HG03457 (cell line): ENCODE results near the gene PAK6.

ENCODE experiments used
- ATAC-seq: cut with Tn5 transposase; IDR thresholded peaks from one replicate; pipeline ENCODE4 v1.9.1; 2021; ENCODE audit warnings: moderate number of reproducible peaks; ENCODE audit not compliant: unreplicated experiment

PAK6 gene

DNA sequence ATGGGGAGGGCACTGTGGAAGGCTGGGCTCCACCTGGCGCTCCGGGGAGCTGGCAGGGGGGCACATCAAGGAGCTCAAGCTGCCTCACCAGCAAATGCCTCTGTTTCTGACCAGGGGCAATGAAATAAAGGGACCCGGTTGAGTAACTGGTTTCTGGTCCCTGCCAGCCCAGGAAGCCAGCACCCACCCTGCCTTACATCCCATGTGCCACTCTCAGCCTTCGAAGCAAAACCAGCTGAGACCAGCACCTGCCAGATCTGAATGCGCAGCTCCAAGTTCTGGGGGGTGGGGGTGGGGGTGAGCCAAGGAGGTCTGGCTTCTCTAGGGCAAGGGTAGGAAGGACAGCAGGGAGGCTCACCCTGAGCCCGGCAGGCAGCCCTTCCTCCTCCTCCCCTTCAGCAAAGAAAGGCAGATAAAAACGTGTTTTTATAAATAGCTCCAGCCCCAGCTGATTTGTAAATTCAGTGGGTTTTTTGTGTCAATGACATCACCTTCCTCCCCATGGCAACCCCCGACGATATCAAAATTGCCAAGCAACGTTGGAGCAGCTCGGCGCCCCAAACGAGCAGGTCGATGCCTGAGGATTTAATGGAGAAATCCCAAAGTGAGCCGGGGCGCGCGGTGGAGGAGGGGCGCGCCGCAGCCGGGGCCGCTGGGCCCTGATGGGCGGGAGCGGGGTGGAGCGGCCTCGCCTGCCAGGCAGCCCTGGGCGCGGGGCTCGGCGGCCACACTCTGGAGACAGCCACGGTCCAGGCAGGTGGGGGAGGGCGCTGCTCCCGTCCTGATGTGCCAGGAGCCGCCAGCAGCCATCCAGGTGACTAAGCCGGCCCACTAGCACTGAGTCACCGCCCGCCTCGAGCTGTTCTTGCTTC is at the start of gene PAK6:
Gene PAK6 (plus strand): TSS at position 532 of the 872 bp plus-strand sequence. CDS start 25,723 bp downstream, outside the sequence.
- no peak for ATAC-seq

DNA sequence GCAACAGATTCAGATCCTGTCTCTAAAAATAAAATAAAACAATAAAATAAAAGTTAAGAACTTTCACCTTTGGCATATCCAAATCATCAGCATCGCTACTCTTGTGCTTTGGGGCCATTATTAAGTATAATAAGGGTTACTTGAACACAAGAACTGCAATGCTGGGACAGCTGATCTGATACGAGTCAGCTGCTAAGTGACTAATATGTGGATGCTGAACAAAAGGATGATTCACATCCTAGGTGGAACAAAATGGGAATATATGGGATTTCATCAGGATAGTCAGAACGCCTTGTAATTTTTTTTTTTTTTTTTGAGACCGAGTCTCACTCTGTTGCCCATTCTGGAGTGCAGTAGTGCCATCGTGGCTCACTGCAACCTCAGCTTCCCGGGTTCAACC is 48.3 kb upstream of the PAK6 start:
- ATAC-seq: no peak

DNA sequence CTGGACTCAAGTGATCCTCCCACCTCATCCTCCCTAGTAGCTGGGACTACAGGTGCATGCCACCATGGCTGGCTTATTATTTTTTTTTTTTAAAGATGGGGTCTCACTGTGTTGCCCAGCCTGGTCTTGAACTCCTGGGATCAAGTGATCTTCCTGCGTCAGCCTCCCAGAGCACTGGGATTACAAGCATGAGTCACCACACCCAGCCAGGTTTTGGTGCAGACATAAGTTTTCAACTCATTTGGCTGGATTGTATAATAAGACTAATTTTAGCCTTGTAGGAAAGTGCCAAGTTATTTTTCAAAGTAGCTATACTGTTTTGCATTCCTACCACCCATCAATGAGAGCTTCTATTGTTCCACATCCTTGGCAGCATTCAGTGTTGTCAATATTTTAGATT is 45.9 kb upstream of the PAK6 start:
- ATAC-seq: no peak

DNA sequence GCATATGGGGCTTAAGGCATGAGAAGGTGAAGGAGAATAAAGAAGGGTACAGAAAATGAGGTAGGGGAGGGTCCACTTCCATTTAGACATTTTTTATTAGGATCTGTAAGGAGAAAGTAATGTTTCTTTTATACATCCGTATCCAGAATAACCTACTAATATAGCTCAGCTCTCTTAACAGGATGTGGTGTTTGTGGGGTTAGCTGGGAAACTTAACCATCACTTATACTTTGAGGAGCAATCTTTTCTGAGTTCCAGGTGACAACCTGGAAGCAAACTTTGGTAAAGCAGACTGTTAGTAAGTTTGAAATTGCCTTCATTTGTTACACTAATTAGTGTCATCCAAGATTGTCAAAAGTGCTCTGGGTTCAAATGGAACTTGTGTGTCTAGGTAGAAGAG is 41.4 kb upstream of the PAK6 start:
- no peak for ATAC-seq

DNA sequence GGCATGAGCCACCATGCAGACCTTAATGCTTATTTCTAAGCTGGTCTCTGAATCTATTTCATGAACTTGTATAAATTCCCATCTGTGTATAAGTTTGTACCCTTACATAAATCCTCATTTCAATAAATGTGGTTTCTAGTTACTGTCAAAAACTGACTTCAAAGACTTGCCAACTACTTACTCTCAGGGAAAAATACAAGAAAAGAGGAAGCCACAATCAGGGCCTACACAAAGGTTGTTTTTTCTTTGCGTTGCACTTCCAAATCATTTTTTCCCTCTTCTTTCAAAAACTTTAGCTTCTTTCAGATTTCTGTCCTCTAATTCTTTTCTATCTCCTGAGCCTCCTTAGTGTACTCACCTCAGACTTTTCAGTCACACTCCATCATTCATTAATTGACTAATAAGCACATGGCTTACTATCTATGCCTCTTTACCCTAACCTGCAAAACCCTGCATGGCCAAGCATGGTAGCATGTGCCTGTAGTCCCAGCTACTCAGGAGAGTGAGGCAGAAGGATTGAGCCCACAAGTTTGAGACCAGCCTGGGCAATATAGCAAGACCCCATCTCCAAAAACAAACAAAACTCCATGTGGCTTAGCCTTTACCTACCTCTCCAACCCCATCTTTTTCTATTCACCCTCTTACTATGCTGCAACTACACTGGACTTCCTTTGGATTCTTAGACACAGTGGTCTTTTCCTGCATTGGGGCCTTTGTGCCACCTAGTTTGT is 40.3 kb upstream of the PAK6 start:
- no peak for ATAC-seq

DNA sequence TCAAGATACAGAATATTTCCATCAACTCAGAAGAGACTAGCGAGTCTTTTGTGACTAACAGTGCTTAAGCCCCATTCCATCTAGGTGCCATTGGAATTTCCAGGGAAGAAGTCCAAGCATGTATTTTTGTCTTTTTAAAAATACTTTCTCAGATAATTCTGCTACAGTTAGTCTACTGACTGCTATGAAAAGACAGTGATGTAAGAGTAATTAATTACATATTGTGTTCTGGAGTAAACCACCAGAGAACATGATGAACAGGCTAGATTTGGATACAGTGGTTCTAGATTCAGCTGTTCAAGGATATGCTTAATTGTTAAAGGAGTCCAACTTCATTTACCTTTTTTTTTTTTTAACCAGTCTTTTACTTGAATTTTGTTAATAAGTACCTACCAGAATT is 34.8 kb upstream of the PAK6 start:
- no peak for ATAC-seq

DNA sequence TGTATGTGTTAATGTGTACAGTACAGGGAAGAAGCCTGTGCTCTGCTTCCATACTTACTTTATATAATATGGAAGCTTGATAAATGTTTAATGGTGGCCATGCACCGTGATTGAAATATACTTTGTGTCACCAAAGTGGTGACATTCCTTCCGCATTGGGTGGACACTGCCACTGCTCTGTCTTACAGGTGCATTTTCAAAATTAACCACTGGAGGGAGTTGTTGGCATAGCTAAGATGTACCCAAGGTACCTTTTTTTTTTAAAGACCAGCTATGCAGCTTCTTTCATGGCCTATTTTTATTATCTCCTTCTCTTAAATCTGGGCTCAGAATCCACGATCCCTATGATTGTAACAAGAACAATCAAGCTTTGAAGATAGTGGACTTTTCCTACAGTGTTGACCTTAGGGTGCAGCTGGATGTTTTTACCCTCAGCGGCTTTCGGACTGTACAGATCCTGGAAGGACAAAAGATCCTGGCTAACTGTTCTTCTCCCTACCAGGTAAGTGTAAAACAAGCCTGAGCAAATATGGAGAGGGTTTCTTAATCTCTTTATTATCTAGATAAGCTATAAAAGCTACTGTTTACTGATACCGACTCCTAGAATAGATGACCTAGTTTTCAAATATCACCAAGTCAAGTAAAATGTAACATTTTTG is 21.6 kb upstream of the PAK6 start:
- no peak for ATAC-seq

DNA sequence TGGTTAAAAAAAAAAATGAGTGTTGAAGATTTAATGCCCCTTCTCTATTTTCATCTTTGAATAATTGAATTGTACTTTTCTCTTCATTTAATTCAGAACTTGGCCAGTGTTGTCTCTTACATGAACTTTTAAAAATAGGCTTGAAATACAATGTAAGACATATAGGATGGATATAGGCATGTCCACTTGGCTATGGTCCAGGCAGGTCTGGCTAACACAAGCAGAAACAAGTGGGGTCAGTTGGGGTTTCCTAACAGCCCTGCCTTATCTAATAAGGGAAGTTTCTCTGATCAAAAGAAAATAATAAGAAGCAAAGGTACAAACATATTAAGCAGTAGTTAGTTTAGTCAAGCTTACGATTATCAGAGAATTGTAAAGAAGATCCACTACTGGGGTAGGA is 19.1 kb upstream of the PAK6 start:
- ATAC-seq: no peak

DNA sequence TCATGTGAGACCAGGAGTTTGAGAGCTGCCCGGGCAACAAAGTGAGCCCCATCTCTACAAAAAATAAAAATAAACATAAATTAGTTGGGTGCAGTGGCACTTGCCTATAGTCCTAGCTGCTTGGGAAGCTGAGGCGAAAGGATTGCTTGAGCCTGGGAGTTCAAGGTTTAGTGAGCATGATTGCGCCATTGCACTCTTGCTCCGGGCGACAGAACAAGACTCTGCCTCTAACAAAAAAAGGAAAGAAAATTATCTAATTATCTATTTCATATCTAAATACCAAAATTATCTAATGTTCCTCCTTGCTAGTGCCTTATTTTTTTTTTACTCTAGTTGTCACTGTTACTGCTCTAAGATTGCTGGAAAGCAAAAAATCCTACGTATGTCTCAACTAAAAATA is 16.7 kb upstream of the PAK6 start:
- ATAC-seq: no peak

DNA sequence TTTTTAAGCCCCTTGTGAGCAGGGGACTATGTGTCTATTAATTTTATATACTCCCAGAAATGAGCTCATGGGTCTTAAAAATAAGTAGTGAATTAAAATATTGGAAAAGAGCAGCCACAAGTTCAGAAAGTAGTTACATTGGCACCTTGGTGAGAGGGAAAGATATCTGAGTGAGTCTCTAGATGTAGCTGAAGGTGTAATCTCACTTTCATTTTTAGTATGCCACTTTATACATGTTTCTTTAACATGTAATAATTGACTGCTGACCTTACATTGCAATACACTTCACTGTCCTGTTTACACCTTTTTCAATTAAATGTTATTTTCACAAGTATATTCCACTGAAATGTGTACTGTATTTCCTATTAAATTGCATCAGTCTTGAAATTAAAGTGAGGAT is 12.1 kb upstream of the PAK6 start:
- no peak for ATAC-seq

DNA sequence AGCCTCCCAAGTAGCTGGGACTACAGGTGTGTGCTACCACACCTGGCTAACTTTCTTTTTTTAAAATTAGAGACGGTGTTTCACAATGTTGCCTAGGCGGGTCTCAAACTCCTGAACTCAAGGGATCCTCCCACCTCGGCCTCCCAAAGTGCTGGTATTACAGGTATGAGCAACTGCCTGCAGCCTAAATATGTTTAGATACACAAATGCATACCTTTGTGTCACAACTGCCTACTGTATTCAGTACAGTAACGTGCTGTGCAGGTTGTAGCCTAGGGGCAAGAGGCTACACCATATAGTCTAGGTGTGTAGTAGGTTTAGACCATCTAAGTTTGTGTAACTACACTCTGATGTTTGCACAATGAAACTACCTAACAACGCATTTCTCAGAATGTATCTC is 9.5 kb upstream of the PAK6 start:
- ATAC-seq: no peak

DNA sequence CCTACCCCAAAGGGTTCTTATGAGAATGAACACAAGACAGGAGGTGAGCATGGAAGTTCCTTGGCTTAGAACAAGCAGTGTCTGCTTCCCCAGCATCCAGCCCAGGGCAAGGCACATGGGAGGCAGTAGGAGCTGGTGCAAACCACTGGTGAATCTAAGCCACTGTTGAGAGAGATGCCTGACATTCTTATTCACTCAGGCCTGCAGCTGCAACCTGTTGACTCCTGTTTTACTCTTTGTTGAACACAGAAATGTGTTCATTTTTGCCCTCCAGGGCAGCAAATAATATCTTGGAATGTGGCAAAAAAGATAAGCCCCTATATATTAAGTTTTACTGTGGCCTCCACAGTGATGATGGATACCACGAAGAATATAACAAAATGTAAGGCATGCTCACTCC is 8.9 kb upstream of the PAK6 start:
- ATAC-seq: no peak

DNA sequence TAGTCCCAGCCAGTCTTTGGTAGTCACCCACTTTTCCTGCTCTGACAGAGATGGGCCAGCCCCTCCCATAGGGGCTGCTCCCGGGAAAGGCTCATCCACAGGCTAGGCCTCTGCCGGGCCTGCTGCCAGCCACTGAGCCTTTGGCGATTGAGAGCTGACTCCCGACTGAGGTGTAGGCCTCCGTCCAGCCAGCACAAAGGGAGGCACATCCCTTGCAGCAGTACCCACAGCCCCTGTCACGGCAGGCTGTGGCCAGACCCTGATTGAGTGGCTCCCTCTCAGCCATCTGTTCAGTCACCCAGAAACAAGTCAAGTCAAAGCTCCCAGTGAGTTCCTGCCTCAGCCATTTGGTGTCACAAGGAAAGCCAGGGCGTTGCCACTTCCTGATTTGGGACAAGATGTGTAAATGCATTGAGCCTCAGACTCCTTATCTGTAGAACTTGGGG is 6.2 kb upstream of the PAK6 start:
- no peak for ATAC-seq

DNA sequence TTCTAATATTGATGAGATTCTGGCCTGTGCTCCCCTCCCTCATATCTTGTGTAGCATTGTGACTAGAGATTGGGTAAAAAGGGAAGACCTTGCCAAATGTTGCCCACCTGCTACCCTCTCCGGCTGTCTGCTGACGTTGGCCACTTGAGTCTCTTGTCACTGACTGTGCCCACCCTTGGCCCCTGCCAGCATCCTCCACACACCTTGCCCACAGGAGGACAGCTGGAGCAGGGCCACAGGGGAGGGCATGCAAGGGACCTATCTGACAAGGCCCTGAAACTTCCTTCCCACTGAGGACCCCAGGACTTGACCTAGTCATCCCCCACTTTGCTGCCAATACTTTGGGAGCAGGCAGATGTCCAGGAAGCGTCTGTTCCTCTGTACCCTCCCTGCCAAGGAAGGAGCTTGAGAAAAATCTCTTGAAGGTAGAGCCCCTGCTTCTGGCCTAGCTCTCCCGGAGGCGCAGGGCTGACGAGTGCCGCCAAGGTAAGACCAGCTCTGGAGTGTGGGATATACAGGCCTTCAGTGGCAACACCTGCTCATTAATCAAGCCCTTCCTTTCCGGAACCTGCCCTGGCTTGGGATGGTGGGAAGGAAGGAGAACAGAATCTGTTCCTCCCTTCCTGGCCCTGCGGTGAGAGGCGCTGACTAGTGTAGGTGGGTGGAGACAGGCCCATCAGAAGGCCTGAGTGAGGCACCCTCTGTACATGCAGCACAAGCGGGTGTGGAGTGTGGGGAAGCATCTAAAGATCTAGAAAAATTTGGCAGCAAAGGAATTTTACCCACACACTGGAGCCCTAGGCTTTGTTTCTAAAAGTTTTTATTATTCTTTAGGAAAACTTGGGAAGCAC is 4.9 kb upstream of the PAK6 start:
- no peak for ATAC-seq

DNA sequence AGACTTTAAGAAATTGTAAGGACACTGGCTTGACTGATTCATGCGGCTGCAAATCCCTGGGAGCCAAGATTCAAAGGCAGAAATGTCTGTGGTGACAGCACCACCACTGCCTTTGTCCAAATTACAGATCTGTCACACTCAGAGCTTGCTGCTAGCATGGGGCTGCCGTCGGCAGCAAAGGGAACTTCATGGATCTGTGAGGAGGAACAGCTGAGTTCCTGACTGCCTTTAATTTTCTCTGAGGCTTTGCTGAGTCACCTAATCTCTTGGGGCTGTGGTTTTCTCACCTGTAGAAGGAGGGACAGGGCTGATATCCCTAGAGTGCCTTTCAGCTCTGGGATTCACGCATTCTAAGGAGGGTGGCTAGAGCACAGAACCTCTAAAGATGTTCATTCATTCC is 4.1 kb upstream of the PAK6 start:
- no peak for ATAC-seq

DNA sequence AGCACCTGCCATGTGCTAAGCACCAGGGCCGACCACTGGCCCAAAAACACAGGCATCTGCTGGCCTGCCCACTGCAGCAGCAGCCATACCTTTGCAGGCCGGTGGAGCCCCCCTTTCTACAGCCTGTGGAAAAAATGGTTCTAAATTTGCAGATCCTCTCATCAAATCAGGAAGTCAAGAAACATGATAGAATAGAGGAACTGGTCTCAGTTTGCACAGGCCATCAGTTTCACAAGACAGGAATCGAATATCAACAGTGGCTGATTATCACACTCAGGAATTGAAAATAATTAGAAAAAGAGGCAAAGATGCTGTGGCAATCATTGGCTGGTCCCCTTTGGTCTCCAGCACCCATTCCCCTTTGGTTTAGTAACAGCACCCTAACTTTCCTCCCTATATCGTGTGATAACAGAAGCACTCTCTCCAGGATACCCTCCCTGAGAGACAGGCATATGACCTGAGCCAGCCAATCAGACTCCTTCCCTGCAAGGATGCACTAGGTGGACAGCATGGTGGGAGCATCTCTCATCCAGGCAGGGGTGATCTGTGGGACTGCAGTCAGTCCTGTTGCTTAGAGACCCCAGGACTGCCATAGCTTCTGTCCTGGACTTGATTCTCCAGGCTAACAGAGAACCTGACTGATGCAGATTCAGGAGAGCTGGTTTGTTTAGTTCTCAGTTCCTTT is 3.5 kb upstream of the PAK6 start:
- no peak for ATAC-seq

DNA sequence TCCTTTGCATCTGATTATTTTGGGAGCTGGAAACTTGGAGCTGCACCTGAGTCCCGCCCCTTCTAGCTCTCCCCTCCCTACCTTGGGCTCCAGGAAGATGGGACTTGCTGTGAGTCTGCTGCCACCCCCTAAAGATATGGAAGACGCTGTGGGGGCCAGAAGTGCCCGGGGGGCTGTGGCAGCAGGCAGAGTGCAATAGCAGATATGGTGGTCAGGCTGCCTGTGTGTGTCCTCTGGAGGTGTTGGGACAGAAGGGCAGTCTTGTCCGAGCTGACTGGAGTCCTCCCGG is 485 bp downstream of the PAK6 start:
- no peak for ATAC-seq

DNA sequence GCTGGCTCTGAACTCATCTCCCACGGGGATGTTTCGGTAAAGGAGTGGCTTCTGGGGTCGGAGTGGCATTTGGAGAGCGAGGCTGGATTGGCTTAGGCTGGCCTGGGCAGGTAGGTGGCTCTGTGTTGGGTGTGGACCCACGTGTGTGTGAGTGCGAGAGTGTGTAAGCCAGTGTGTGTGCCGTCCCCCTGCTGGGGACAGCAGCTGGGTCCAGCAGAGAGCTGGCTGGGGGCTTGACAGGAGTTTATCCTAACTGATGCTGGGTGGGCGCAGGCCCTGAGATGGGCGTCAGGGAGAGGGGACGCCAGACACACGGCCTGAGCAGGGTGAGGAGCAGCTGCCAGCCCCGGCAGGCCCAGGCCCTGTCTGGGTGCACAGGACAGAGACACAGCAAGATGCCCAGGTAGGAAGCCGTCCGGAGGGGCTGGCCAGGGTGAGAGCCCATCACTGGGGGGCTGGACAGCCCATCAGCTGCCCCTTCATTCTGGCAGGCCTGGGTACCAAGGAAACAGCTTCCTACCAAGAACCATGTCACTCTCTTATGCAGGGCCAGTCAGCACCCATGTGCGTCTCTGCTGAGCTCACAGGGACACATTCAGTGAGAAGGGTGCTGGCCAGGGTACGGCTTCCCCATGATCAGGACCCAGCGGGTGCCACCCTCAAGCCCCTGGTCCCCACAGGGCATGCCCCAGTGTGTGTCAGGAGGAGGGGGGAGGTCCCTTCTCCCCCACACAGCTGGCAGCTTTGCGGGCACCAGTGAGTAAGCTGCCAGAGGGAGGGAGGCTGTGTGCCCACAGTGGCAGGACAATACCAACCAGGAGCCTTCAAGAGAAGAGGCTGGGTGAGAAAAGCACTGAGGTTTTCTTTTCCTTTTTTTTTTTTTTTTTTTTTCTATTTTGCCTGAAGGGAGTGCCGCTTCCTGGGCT is 1.1 kb downstream of the PAK6 start:
- ATAC-seq: no peak

DNA sequence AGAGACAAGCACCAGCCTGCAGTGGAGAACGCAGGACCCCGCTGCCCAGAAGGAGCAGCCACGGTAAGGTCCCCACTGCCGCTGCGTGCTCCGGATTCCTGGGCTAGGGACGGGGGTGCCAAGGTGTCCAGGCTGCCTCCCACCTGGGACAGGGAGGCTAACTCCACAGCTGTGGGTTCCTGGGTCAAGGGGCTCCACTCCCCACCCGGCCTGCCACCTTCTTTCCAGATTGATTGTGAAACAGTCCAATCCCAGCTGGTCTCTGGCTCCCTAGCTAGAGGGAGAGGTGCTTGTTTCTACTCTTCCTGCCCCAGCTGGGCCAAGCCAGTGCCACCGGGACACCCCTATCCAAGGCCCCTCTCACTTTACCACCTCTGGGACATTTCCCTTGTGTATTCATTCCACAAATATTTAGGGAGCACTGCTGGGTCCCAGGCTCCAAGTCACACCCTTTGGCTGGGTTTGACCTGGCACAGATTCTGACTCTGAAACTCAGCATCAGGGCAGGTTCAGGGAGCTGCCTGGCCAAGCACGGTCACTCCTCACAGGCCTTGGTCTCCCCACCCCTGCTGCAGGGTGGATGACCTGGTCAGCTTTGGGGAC is 1.9 kb downstream of the PAK6 start:
- no peak for ATAC-seq
